DOHH2 (cell line): ENCODE results near the gene ABTB2.

Experiments used
- H3F3A ChIP-seq: fragments of 200-600 bp; sonication (generic), shearing (Covaris generic); 2 replicates; pipeline ENCODE4 v1.6.0; 2016; ENCODE audit warnings: antibody characterized with exemption, mild to moderate bottlenecking; ENCODE audit not compliant: control insufficient read depth, insufficient read depth
- H3K27ac ChIP-seq: fragments of 200-600 bp; sonication (generic); 2 replicates; pipeline ENCODE4 v1.5.1; 2014; ENCODE audit warnings: low read depth, mild to moderate bottlenecking, low read length, moderate library complexity
- H3K27me3 ChIP-seq: fragments of 200-600 bp; sonication (generic); 2 replicates; pipeline ENCODE4 v1.6.1; 2014; ENCODE audit warnings: mild to moderate bottlenecking, low read length, mixed read lengths; ENCODE audit not compliant: control insufficient read depth
- H3K36me3 ChIP-seq: fragments of 200-600 bp; sonication (generic); 2 replicates; pipeline ENCODE4 v1.6.1; 2014; ENCODE audit warnings: mild to moderate bottlenecking, low read length, moderate library complexity, mixed read lengths; ENCODE audit not compliant: control insufficient read depth
- H3K4me1 ChIP-seq: fragments of 200-600 bp; sonication (generic); 2 replicates; pipeline ENCODE4 v1.6.1; 2014; ENCODE audit warnings: mild to moderate bottlenecking, low read length, mixed read lengths; ENCODE audit not compliant: control insufficient read depth
- H3K4me2 ChIP-seq: fragments of 200-600 bp; sonication (generic); 2 replicates; pipeline ENCODE4 v1.6.0; 2014; ENCODE audit warnings: mild to moderate bottlenecking, low read length, moderate library complexity
- H3K4me3 ChIP-seq: fragments of 200-600 bp; sonication (generic); 2 replicates; pipeline ENCODE4 v1.5.1; 2014; ENCODE audit warnings: mild to moderate bottlenecking, low read length, mixed read lengths
- H3K79me2 ChIP-seq: fragments of 200-600 bp; sonication (generic); 2 replicates; pipeline ENCODE4 v1.6.1; 2014; ENCODE audit warnings: mild to moderate bottlenecking, low read length, mixed read lengths; ENCODE audit not compliant: control insufficient read depth
- H3K9me2 ChIP-seq: fragments of 200-600 bp; sonication (generic); replicated peaks from 2 replicates; pipeline ENCODE4 v1.6.1; 2014; ENCODE audit warnings: mild to moderate bottlenecking, low read length, mixed read lengths; ENCODE audit not compliant: control insufficient read depth
- H3K9me3 ChIP-seq: fragments of 200-600 bp; sonication (generic); 2 replicates; pipeline ENCODE4 v1.6.1; 2014; ENCODE audit warnings: antibody characterized with exemption, low read length, mixed read lengths; ENCODE audit not compliant: control insufficient read depth, insufficient read depth
- H4K20me1 ChIP-seq: fragments of 200-600 bp; sonication (generic); 2 replicates; pipeline ENCODE4 v1.6.0; 2014; ENCODE audit warnings: low read depth, mild to moderate bottlenecking, antibody characterized with exemption, low read length, moderate library complexity; ENCODE audit not compliant: control insufficient read depth, insufficient read depth
- EZH2phosphoT487 ChIP-seq: fragments of 200-600 bp; sonication (generic); IDR thresholded peaks from 2 replicates; pipeline ENCODE4 v1.6.1; 2017; ENCODE audit warnings: borderline replicate concordance, mild to moderate bottlenecking, antibody characterized with exemption, low read length, moderate library complexity, mixed read lengths
- TF ChIP-seq, protein P1 (sequence below): fragments of 200-600 bp; sonication (generic); IDR thresholded peaks from one replicate; pipeline ENCODE4 v1.5.1; 2014; ENCODE audit warnings: antibody characterized with exemption, mild to moderate bottlenecking, low read depth, low read length; ENCODE audit not compliant: poor library complexity, severe bottlenecking

Gene ABTB2

GRCh38 chr11:34284156-34284555 lies 73.7 kb downstream of the ABTB2 start:
- no peaks in the 10 kb centered on the region for H3K4me1 ChIP-seq
- H3K9me2 ChIP-seq, result no peaks in the 10 kb centered on the region
- no peak overlapping the region for H3K27ac ChIP-seq
- no peaks in the 10 kb centered on the region for H3K36me3 ChIP-seq
- no peak overlapping the region for H3K4me2 ChIP-seq
- TF ChIP-seq EZH2phosphoT487, result no peak
- TF ChIP-seq, protein P1, sequence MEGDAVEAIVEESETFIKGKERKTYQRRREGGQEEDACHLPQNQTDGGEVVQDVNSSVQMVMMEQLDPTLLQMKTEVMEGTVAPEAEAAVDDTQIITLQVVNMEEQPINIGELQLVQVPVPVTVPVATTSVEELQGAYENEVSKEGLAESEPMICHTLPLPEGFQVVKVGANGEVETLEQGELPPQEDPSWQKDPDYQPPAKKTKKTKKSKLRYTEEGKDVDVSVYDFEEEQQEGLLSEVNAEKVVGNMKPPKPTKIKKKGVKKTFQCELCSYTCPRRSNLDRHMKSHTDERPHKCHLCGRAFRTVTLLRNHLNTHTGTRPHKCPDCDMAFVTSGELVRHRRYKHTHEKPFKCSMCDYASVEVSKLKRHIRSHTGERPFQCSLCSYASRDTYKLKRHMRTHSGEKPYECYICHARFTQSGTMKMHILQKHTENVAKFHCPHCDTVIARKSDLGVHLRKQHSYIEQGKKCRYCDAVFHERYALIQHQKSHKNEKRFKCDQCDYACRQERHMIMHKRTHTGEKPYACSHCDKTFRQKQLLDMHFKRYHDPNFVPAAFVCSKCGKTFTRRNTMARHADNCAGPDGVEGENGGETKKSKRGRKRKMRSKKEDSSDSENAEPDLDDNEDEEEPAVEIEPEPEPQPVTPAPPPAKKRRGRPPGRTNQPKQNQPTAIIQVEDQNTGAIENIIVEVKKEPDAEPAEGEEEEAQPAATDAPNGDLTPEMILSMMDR, result no peak
- H3K79me2 ChIP-seq, result no peaks in the 10 kb centered on the region
- H3F3A ChIP-seq, result no peaks in the 10 kb centered on the region
- H3K9me3 ChIP-seq, result no peaks in the 10 kb centered on the region
- no peak overlapping the region for H3K4me3 ChIP-seq
- no peaks in the 10 kb centered on the region for H4K20me1 ChIP-seq
- H3K27me3 ChIP-seq, result no peaks in the 10 kb centered on the region; the same call in none of the 2 replicates

GRCh38 chr11:34280945-34281872 lies 76.6 kb downstream of the ABTB2 start:
- no peaks in the 10 kb centered on the region for H3K79me2 ChIP-seq
- H3K4me3 ChIP-seq, result no peak overlapping the region
- H3K9me2 ChIP-seq, result no peaks in the 10 kb centered on the region
- no peak for TF ChIP-seq EZH2phosphoT487
- TF ChIP-seq, protein P1, result no peak
- no peaks in the 10 kb centered on the region for H3K36me3 ChIP-seq
- H3K4me1 ChIP-seq, result no peaks in the 10 kb centered on the region
- H3F3A ChIP-seq, result no peaks in the 10 kb centered on the region
- no peak overlapping the region for H3K27ac ChIP-seq
- H3K9me3 ChIP-seq, result no peaks in the 10 kb centered on the region
- no peak overlapping the region for H3K4me2 ChIP-seq
- H4K20me1 ChIP-seq, result no peaks in the 10 kb centered on the region
- no peaks in the 10 kb centered on the region for H3K27me3 ChIP-seq

GRCh38 chr11:34278693-34279297 lies 79.0 kb downstream of the ABTB2 start:
- TF ChIP-seq, protein P1, result no peak
- no peak for TF ChIP-seq EZH2phosphoT487
- Histone ChIP-seq H3K27me3 (no peaks in the 10 kb centered on the region), H3K27ac (no peak overlapping the region), H3K9me2 (no peaks in the 10 kb centered on the region), H3K4me2 (no peak overlapping the region), H4K20me1 (no peaks in the 10 kb centered on the region), H3K79me2 (no peaks in the 10 kb centered on the region), H3K36me3 (no peaks in the 10 kb centered on the region), H3F3A (no peaks in the 10 kb centered on the region), H3K4me1 (no peaks in the 10 kb centered on the region), H3K4me3 (no peak overlapping the region), H3K9me3 (no peaks in the 10 kb centered on the region)
